KMS-11 (cell line): ENCODE measurements around the gene AGAP1.

Experiments used
- H2AFZ ChIP-seq: fragments of 200-600 bp; sonication (generic); 2 replicates; pipeline ENCODE4 v1.6.1; 2016; ENCODE audit warnings: antibody characterized with exemption, mixed run types, low read depth
- H3K27ac ChIP-seq: fragments of 200-600 bp; sonication (generic); 2 replicates; pipeline ENCODE4 v1.6.1; 2016; ENCODE audit warnings: mild to moderate bottlenecking, mixed run types
- H3K27me3 ChIP-seq: fragments of 200-600 bp; sonication (generic); 2 replicates; pipeline ENCODE4 v1.6.1; 2017; ENCODE audit warnings: mild to moderate bottlenecking, low read depth, mixed run types, moderate library complexity; ENCODE audit not compliant: insufficient read depth
- H3K36me3 ChIP-seq: fragments of 200-600 bp; sonication (generic); 2 replicates; pipeline ENCODE4 v1.6.1; 2017; ENCODE audit warnings: mild to moderate bottlenecking, mixed run types; ENCODE audit not compliant: insufficient read depth
- H3K4me1 ChIP-seq: fragments of 200-600 bp; sonication (generic); 2 replicates; pipeline ENCODE4 v1.6.1; 2016; ENCODE audit warnings: mild to moderate bottlenecking, low read depth, mixed run types; ENCODE audit not compliant: poor library complexity, severe bottlenecking
- H3K4me2 ChIP-seq: fragments of 200-600 bp; sonication (generic); 2 replicates; pipeline ENCODE4 v1.7.0; 2016; ENCODE audit warnings: mild to moderate bottlenecking, mixed run types
- H3K4me3 ChIP-seq: fragments of 200-600 bp; sonication (generic); IDR thresholded peaks from 2 replicates; pipeline ENCODE4 v1.6.1; 2017; ENCODE audit warnings: low read depth, low read length, mixed read lengths; ENCODE audit not compliant: insufficient read depth
- H3K79me2 ChIP-seq: fragments of 200-600 bp; sonication (generic); 2 replicates; pipeline ENCODE4 v1.6.1; 2016; ENCODE audit warnings: low read depth, mixed run types; ENCODE audit not compliant: insufficient read depth
- H3K9ac ChIP-seq: fragments of 200-600 bp; sonication (generic); 2 replicates; pipeline ENCODE4 v1.6.1; 2016; ENCODE audit warnings: mild to moderate bottlenecking, mixed run types
- H4K20me1 ChIP-seq: fragments of 200-600 bp; sonication (generic); 2 replicates; pipeline ENCODE4 v1.6.1; 2016; ENCODE audit warnings: mild to moderate bottlenecking, mixed run types; ENCODE audit not compliant: insufficient read depth
- CTCF ChIP-seq: fragments of 200-600 bp; sonication (generic); conservative IDR thresholded peaks from 2 replicates; pipeline ENCODE4 v1.6.1; 2017; ENCODE audit warnings: low read depth, mild to moderate bottlenecking, antibody characterized with exemption, low read length, moderate library complexity, mixed read lengths

AGAP1 gene

GRCh38 chr2:235713189-235713588 is 219.3 kb downstream of the AGAP1 start:
- Histone ChIP-seq H3K4me1 (no peaks in the 10 kb centered on the region), H4K20me1 (no peaks in the 10 kb centered on the region), H3K27ac (no peak overlapping the region), H3K79me2 (peaks cover 1% of the 10 kb centered on the region; the same call in 1 of the 2 replicates), H2AFZ (no peak overlapping the region), H3K9ac (no peak overlapping the region), H3K36me3 (no peaks in the 10 kb centered on the region), H3K4me3 (no peak overlapping the region), H3K27me3 (no peaks in the 10 kb centered on the region), H3K4me2 (no peak overlapping the region)
- TF ChIP-seq CTCF, result no peak

DNA sequence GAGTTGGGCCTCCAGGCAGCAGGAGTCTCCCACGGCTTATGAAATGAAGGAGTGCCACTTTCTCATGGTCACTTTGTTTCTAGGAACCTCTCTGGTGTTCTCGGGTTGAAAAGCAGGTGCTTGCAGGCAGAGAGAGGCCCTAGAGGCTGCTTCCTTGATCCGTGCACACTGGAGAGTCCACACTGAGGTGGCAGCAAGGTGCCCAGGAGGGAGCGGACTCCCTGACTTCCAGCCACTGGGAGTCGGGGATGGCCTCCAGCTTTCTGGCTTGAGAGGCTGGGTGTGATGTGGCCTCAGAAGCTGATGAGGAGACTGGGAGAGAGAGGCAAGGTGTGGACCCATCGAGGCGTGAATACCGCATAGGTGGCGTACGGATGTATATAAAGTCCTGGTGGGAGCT is 221.8 kb downstream of the AGAP1 start:
- Histone ChIP-seq H3K4me2 (no peak overlapping the region), H3K9ac (no peak overlapping the region), H3K4me3 (no peak overlapping the region), H3K27me3 (no peaks in the 10 kb centered on the region), H3K27ac (no peak overlapping the region), H2AFZ (no peak overlapping the region), H3K79me2 (no peaks in the 10 kb centered on the region), H4K20me1 (no peaks in the 10 kb centered on the region), H3K4me1 (no peaks in the 10 kb centered on the region), H3K36me3 (no peaks in the 10 kb centered on the region)
- no peak for TF ChIP-seq CTCF

GRCh38 chr2:235716875-235717496 is 223.1 kb downstream of the AGAP1 start:
- Histone ChIP-seq H3K36me3 (no peaks in the 10 kb centered on the region), H3K9ac (no peak overlapping the region), H3K79me2 (no peaks in the 10 kb centered on the region), H3K4me3 (no peak overlapping the region), H4K20me1 (no peaks in the 10 kb centered on the region), H3K4me2 (no peak overlapping the region), H3K27me3 (no peaks in the 10 kb centered on the region), H3K4me1 (no peaks in the 10 kb centered on the region), H2AFZ (no peak overlapping the region), H3K27ac (no peak overlapping the region)
- no peak for TF ChIP-seq CTCF

DNA sequence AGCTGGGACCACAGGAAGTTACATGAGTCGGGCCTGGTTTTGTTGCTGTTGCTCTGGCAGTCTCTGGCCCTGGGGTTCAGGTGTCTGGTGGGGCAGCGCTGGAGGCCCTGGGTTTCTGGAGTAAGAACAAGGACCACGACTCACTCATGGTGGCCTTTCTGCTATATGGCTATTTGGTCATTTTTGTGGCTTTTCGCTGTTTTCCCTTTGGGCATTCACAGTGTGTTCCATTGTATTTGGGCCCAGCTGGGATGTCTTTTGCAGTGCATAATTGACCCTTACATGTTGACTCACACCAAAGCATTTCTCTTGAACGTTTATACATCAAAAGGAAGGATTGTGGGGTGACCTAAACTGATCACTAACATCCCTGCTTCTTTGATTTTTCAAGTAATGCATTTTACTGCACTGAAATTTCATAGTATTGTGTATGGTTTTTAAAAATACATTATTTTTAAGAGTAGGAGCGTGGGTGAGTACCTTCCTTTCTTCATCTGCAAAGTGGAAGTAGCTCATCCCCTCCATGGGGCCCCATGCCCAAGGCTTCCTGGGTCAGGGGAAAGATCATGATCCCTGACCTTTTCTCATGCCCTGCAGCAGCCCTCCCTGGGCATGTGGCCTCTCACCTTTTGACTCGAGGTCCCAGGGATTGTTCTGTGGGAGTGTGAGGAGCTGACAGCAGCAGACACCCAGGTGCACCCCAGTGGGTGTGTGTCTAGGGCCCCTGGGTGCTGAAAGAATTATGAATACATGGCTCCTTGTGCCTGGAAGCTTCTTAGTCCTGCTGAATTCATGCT is 225.5 kb downstream of the AGAP1 start:
- Histone ChIP-seq H2AFZ (no peak overlapping the region), H3K4me3 (no peak overlapping the region), H3K4me1 (no peaks in the 10 kb centered on the region), H3K27me3 (no peaks in the 10 kb centered on the region), H3K27ac (no peak overlapping the region), H3K9ac (no peak overlapping the region), H3K36me3 (no peaks in the 10 kb centered on the region), H3K79me2 (no peaks in the 10 kb centered on the region), H3K4me2 (no peak overlapping the region), H4K20me1 (no peaks in the 10 kb centered on the region)
- no peak for TF ChIP-seq CTCF
